Body of pancreas (tissue), 4 donors: Measurements from ENCODE around the gene THADA.

ENCODE experiments used
- CTCF ChIP-seq, 7 experiments: fragments of 450-650 bp in 4 of 7; fragments of 200-600 bp in 3 of 7; sonication (generic) in 3 of 7; IDR thresholded peaks; one replicate each; pipeline ENCODE4 v1.5.1; 2016 to 2019; ENCODE audit warnings: antibody characterized with exemption in 7 of 7
- POLR2A ChIP-seq, 3 donors: fragments of 450-650 bp; IDR thresholded peaks; one replicate each; pipeline ENCODE4 v1.6.1; 2016; ENCODE audit warnings: antibody characterized with exemption in 3 of 3, mild to moderate bottlenecking in 2 of 3

GRCh38 chr2:43426305-43427031, 169.4 kb downstream of the THADA start:
- TF ChIP-seq POLR2A (IDR thresholded peaks at IDR 0.05) (no peak), CTCF (IDR thresholded peaks at IDR 0.05) (no peak)
